Inflammatory macrophage treated with lipopolysaccharide for 1 hour (primary cell): ENCODE data around the gene GYPE.
"Not testable (repeated sequence)": the region's sequence is repeated elsewhere in the genome, so short reads cannot be mapped to it uniquely, and the experiment has no call there.

ENCODE experiments used
- DNase-seq, 2 donors: peaks; one replicate each; pipeline ENCODE4 v3.0.0-alpha.2; 2020 to 2022

Gene GYPE

DNA sequence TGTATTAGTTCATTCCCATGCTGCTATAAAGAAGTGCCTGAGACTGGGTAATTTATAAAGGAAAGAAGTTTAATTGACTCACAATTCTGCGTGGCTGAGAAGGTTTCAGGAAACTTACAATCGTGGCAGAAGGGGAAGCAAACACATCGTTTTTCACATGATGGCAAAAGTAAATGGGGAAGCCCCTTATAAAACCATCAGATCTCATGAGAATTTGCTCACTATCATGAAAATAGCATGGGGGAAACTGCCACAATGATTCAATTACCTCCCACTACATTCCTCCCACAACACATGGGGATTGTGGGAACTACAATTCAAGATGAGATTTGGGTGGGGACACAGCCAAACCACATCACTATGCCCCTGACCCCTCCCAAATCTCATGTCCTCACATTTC, 35.4 kb downstream of the GYPE start:
- DNase-seq: not testable (repeated sequence)

- DNase-seq: not testable (repeated sequence)
These were observed 42.6 kb downstream of the GYPE start for GRCh38 chr4:143862716-143863115.

GRCh38 chr4:143858456-143858855, 46.9 kb downstream of the GYPE start:
- no peak for DNase-seq

- not testable (repeated sequence) for DNase-seq
These were observed 47.7 kb downstream of the GYPE start for GRCh38 chr4:143857391-143858336.

DNA sequence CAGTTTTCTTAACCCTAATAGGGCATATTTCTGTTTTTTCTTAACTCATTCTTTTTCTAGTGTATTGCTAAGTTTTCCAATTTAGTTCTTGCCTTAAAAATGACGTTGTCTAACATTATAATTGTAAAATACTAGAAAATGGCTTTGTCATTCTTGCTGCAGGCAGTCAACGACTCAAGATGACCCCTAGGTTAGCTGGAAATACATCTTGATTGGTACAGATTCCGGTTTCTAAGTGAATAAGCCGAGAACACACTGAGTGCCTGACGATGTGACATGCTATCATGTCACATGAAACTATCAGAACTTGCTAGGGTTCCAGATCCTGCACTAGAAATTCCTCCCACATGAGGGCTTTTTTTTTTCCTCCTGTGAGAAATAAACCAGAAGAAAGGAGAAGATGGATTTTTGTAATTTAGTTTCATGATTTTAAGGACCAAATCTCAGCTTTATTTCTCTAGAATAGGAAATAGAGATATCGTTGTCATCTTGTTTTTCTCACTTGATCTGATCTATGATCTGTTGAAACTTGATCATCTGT, 49.3 kb downstream of the GYPE start:
- not testable (repeated sequence) for DNase-seq

DNA sequence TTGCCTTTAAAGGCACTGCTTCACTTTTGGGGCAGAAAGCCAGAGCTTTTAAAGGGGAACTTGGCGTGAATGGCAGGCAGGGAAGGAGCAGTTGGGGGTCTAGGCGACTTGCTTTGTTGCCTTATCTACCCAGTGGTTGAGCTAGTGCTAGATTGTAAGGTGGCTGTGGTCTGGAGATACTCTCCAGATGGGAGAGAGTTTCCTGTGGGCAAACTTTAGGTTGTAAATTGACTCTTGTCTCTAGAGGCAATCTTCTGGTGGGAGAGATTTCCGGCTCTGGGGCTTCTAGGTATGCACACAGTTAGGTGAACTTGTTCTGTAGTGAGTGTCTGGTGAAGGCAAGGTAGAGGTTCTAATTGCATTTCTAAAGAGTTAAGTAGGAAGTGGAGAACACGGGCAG, 50.7 kb downstream of the GYPE start:
- DNase-seq: not testable (repeated sequence)

GRCh38 chr4:143849296-143849695, 56.1 kb downstream of the GYPE start:
- not testable (repeated sequence) for DNase-seq

DNA sequence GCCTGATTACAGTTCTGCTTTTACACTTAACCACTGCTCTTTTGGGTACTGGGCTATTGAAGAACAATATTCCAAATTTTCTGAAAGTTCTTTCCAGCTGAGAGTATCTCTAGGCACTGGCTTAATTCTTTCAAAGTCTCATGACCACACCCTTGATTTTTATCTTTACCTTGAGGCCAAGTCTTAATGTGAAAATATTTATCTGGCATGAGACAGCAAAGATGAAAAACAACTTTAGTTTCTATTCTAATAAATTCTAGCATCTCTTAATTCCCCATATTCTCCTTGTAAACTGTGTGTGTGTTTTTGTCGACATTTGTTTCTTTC, 61.9 kb downstream of the GYPE start:
- not testable (repeated sequence) for DNase-seq

DNA sequence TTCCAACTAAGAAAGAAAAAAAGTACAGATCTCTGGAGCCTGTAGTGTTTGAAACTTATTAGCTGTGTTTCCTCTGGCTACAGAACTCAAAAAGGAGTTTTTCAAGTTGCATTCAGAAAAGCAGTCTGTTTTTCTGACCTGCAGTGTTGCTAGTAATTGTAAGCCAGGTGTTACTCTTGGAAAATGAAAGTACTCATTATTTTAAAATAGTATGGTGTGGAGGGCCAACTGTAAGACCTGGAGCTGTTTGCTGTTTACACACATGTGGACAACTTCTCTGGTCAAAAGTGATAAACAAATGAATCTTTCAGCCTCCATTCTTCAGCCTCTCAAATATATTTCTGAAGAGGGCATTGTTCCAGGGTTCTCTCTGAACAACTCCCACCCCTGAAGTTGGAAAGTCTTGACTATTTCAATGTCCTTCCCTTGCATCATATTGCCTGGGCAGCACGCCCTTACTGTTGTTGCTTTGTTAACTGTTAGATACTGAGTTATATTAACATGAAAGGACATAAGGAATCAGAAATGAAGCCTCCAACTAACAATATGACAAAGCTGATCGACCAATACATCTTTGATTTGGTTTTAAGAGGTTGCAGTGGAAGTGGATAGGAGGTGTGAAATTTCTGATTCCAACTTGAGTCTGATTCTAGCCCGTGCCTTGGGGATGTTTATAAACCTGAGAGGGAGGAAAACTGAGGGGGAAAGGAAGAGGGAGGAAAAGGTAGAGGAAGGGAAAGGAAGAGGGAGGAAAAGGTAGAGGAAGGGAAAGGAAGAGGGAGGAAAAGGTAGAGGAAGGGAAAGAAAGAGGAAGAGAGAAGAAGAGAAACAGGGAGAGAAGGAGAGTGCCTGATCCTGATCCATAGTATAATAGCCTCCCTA, 62.5 kb downstream of the GYPE start:
- not testable (repeated sequence) for DNase-seq

- DNase-seq: not testable (repeated sequence)
These were observed 65.9 kb downstream of the GYPE start for GRCh38 chr4:143839413-143839812.

DNA sequence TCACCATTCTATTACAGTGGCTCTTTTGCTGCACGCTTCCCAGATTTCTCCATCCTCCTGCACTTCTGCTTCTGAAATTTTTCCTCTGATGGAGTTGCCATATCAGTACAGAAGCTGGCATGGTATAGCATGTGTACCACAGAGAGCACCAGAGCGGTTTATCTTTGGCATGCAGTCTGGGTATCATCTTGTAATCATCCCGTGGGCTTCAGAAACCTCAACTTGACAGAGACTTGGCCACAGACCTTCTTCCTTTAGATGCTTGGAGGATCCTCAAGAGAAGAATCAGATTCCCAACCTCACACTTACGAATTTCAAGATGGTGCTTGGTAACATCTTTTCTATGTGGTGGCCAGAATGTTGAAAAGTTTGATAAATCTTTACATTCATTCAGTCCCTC, 71.2 kb downstream of the GYPE start:
- not testable (repeated sequence) for DNase-seq

GRCh38 chr4:143833676-143834075, 71.7 kb downstream of the GYPE start:
- not testable (repeated sequence) for DNase-seq

- not testable (repeated sequence) for DNase-seq
These were observed 74.8 kb downstream of the GYPE start for GRCh38 chr4:143830576-143830975.

GRCh38 chr4:143829239-143829620, 76.1 kb downstream of the GYPE start:
- not testable (repeated sequence) for DNase-seq
